ENCODE data around the gene SLC24A3. TPM values are rescaled to one million over a fixed set of nuclear protein-coding genes. Genes with fewer than 3 reads are reported as not detected.

The SLC24A3 gene
- total RNA-seq, 1 donor from 2014 or later = 0.08 TPM

DNA sequence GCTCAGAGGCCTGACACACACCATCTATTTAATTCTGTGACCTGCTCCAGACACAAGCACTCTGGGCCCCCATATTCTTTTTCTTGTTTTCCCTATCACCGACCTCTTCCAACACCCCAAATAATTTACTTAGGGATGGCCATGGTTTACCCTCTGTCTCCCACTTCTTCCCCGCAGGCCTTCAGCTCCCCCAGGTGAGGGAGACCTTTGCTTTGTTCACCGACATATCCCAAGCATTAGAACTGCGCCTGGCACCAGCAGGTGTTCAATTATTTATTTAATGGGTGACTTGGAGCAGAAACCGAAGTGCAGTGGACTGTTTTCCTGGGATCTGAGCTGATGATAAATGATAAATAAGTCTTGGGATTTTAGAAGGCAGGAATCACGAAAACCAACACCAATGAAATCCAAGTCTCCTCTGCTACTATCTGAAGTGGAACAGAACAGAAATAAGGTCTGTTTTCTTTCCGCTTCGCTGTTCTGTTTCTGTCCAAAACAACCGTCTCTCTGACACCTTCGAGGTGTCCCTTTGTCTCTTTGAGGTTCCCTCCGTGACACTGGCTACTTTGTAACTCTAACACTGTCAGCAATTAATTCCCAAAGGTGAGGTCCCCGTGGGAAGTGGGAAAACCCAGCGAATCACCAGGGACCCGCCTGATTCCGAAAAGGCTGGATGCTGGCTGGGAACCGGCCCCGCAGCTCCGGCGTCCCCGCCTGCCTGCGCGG lies 544.5 kb downstream of the SLC24A3 start:
- H3K4me3 ChIP-seq (ENCODE audit: low read depth, low read length) = peak overlapping the region; percentile 85
- TF ChIP-seq, protein P1, sequence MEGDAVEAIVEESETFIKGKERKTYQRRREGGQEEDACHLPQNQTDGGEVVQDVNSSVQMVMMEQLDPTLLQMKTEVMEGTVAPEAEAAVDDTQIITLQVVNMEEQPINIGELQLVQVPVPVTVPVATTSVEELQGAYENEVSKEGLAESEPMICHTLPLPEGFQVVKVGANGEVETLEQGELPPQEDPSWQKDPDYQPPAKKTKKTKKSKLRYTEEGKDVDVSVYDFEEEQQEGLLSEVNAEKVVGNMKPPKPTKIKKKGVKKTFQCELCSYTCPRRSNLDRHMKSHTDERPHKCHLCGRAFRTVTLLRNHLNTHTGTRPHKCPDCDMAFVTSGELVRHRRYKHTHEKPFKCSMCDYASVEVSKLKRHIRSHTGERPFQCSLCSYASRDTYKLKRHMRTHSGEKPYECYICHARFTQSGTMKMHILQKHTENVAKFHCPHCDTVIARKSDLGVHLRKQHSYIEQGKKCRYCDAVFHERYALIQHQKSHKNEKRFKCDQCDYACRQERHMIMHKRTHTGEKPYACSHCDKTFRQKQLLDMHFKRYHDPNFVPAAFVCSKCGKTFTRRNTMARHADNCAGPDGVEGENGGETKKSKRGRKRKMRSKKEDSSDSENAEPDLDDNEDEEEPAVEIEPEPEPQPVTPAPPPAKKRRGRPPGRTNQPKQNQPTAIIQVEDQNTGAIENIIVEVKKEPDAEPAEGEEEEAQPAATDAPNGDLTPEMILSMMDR (IDR thresholded peaks at IDR 0.05; ENCODE audit: insufficient read depth, low read length, poor library complexity, severe bottlenecking) = no peak
- DNase-seq (ENCODE audit: low read depth) = no peak
- H3K27me3 ChIP-seq (ENCODE audit: control insufficient read depth, insufficient read depth, low read length) = no peaks in the 10 kb centered on the region
- no peaks in the 10 kb centered on the region for H3K36me3 ChIP-seq (ENCODE audit: control insufficient read depth, insufficient read depth, low read length)

DNA sequence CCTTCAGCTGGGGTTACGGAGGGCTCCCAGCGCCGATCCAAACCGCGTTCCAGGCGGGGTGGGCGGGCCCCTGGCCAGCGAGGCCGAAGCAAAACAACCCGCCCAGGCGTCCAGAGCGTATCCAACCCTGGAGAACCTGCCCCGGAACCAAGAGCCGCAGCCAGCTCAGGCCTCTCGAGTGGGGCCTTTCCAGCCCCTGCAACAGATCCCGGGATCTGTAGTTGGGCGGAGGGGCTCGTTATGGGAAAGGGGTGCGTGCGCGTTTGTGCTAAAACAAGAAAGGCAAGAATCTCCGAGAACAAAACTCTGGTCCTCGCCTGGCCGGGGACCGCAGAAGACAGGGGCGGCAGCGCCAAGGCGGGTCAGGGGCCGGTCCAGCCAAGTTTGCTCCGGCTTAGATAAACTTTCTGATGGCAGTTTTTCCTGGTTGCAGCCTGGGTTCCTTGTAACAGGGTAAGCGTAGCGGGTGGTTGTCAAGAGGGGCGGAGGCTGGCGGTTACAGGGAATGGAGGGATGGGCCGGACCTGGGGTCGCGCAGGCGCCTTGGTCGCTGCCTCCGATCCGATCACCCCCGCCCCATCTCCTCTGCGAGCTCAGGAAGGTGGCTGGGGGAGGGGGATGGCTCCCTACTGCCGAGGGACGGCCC lies 545.2 kb downstream of the SLC24A3 start:
- no peaks in the 10 kb centered on the region for H3K27me3 ChIP-seq (ENCODE audit: control insufficient read depth, insufficient read depth, low read length)
- TF ChIP-seq, protein P1 (IDR thresholded peaks at IDR 0.05; ENCODE audit: insufficient read depth, low read length, poor library complexity, severe bottlenecking) = no peak
- DNase-seq (ENCODE audit: low read depth) = peak; percentile 82
- peak overlapping the region; percentile 85 for H3K4me3 ChIP-seq (ENCODE audit: low read depth, low read length)
- H3K36me3 ChIP-seq (ENCODE audit: control insufficient read depth, insufficient read depth, low read length) = no peaks in the 10 kb centered on the region

DNA sequence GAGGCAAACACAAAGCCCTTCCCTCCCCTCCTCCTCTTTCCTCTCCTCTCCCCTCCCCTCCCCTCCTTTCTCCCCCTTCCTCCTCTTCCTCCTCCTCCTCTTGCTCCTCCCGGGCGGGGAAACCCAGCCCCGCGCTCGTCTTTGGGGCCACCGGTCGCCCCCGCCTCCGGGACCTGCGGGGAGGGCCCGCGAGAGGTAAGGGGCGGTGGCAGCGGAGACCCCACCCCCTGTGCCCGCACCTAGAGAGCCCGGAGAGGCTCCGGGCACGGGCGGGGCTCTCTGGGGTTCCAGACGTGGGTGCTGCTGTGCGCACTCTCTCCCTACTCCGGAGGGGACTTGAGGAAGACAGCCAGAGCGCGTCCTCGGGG lies 545.7 kb downstream of the SLC24A3 start, which contains the start of gene RIN2:
TSS of gene RIN2 (plus strand) at position 126 of the 368 bp plus-strand sequence. CDS start 131,344 bp downstream, outside the sequence.
- peak within 1 kb of the TSS; percentile 85 for H3K4me3 ChIP-seq (ENCODE audit: low read depth, low read length)
- H3K27me3 ChIP-seq (ENCODE audit: control insufficient read depth, insufficient read depth, low read length) = no peaks in the 10 kb centered on the region
- DNase-seq (ENCODE audit: low read depth) = no peak
- TF ChIP-seq, protein P1 (IDR thresholded peaks at IDR 0.05; ENCODE audit: insufficient read depth, low read length, poor library complexity, severe bottlenecking) = no peak
- no peaks in the 10 kb centered on the region for H3K36me3 ChIP-seq (ENCODE audit: control insufficient read depth, insufficient read depth, low read length)

DNA sequence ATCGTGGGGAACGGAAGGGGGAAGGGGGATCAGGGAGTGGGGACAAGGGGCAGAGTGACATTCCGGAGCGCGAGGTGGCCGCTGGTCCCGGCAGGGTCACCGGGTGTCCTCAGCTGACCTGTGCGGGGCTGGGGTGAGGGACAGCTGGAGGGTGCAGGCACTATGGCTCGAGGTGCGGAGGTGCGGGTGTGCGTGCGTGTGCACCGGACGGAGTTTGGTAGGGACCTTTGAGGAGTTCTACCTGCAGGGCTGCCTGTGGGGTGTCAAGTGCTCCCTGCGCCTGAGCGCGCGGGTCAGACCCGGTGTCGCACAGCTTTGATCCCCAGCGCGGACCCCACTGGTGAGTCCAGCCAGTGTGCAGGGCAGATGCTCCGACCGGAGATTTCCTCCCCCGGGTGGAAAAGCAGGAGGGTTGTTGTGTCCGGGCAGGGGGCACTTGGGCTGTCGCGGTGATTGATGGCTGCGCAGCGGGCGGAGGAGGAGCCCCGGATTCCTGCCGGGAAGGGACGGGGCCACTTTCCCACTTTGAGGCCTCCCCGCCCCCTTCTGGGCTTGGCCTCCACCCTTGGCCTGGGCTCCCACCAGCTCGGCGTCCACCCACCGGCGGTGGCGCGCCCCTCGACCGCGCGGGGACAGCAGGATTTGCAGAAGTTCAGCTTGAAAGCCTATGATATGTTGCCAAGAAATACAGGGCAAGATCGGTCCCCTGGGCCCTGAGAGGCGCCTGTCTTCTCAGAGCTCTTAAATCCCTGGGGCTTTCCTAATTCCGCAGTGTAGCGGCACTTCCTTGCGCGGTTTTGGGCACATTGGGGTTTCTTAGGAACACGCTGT lies 546.3 kb downstream of the SLC24A3 start:
- TF ChIP-seq, protein P1 (IDR thresholded peaks at IDR 0.05; ENCODE audit: insufficient read depth, low read length, poor library complexity, severe bottlenecking) = no peak
- Histone ChIP-seq H3K4me3 (ENCODE audit: low read depth, low read length) (peak overlapping the region; percentile 85), H3K36me3 (ENCODE audit: control insufficient read depth, insufficient read depth, low read length) (no peaks in the 10 kb centered on the region), H3K27me3 (ENCODE audit: control insufficient read depth, insufficient read depth, low read length) (no peaks in the 10 kb centered on the region)
- no peak for DNase-seq (ENCODE audit: low read depth)

DNA sequence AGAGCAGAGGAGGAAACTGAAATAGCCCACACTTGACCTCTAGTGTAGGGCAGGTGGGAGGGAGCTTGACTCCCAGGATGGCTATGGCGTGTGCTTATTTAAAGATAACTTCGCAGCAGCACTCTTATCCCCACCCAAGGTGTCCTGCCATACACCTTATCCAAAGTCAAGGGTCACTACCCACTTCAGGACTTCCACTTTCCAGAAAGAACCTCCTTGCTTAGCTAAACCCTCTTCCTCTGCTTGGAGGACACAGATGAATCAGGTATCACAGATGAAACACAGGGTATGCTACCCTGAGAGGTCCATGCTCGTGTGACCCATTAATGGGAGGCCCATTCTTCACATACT lies 547.9 kb downstream of the SLC24A3 start:
- H3K36me3 ChIP-seq (ENCODE audit: control insufficient read depth, insufficient read depth, low read length) = no peaks in the 10 kb centered on the region
- DNase-seq (ENCODE audit: low read depth) = no peak
- H3K4me3 ChIP-seq (ENCODE audit: low read depth, low read length) = no peak overlapping the region
- no peaks in the 10 kb centered on the region for H3K27me3 ChIP-seq (ENCODE audit: control insufficient read depth, insufficient read depth, low read length)
- TF ChIP-seq, protein P1 (IDR thresholded peaks at IDR 0.05; ENCODE audit: insufficient read depth, low read length, poor library complexity, severe bottlenecking) = no peak
